Left lung (tissue), 10 donors: Measurements from ENCODE around the gene PRPF31. TPM values are rescaled to one million over a fixed set of nuclear protein-coding genes. Genes with fewer than 3 reads are reported as not detected.
A peak's percentile ranks its signal among the peaks of the same experiment; 100 is the strongest.

ENCODE experiments used
- ATAC-seq: fragments of 200-7000 bp; cut with Tn5 transposase; one replicate; pipeline ENCODE4 v1.9.1; 2020; ENCODE audit warnings: moderate library complexity
- DNase-seq, 4 donors: peaks; one replicate each; pipeline ENCODE4 v3.0.0-alpha.2; 2013 to 2020
- H3K27ac ChIP-seq, 2 donors: fragments of 200-600 bp; sonication (generic) in 1 of 2; one replicate each; pipeline versions ENCODE4 v1.5.0 to v1.8.0; 2020 to 2021
- H3K27me3 ChIP-seq, 2 donors: fragments of 200-600 bp; sonication (generic) in 1 of 2; one replicate each; pipeline versions ENCODE4 v1.5.0 to v1.8.0; 2020 to 2021
- H3K36me3 ChIP-seq, 2 donors: fragments of 200-600 bp; sonication (generic) in 1 of 2; one replicate each; pipeline versions ENCODE4 v1.5.0 to v1.8.0; 2020 to 2021
- H3K4me1 ChIP-seq, 2 donors: fragments of 200-600 bp; one replicate each; pipeline ENCODE4 v1.8.0; 2021
- H3K4me3 ChIP-seq, 2 donors: fragments of 200-600 bp; sonication (generic) in 1 of 2; one replicate each; pipeline versions ENCODE4 v1.5.0 to v1.8.0; 2020 to 2021; ENCODE audit warnings: mild to moderate bottlenecking in 1 of 2
- H3K9me3 ChIP-seq, 2 donors: fragments of 200-600 bp; sonication (generic) in 1 of 2; one replicate each; pipeline versions ENCODE4 v1.5.0 to v1.8.0; 2020 to 2021
- CTCF ChIP-seq, 2 donors: fragments of 200-600 bp; sonication (generic) in 1 of 2; IDR thresholded peaks; one replicate each; pipeline versions ENCODE4 v1.5.0 to v1.8.0; 2021; ENCODE audit warnings: antibody characterized with exemption in 2 of 2
- intact Hi-C, 2 donors: fragments of 100-400 bp; cut with DNase I; formaldehyde crosslinking; loops; one replicate each; pipeline versions ENCODE4 v1.11.2 to v1.14.2; 2022
- polyA plus RNA-seq, 6 donors: library from polyadenylated mRNA; unstranded; fragments of 120-200 nt; gene quantifications; one replicate each; pipeline ENCODE4 v1.2.1, GENCODE V29; 2013; ENCODE audit not compliant: insufficient read length in 6 of 6
- total RNA-seq, 2 donors: library from RNA; stranded (reverse); fragmentation: NEBNext Ultra II Directional; extraction: Animal tissue kit (Norgen Biotek cat#: 25700); gene quantifications; one replicate each; pipeline ENCODE4 v1.2.1, GENCODE V29; 2021
- donor health status: DM: no; HTN: yes; CAD: no.
- donor health status: DM: no; HTN: no; CAD: no.

Gene PRPF31
- total and polyA plus RNA-seq, 8 donors, result 46.8 to 65.3 (median 61.8) TPM

- ATAC-seq (no peak), DNase-seq (no peak)
- H3K36me3 ChIP-seq, result peaks cover 4 to 100% of the 10 kb centered on the region in 2 donors
- H3K27me3 ChIP-seq, result no peaks in the 10 kb centered on the region
- no peaks in the 10 kb centered on the region for H3K9me3 ChIP-seq
- TF ChIP-seq CTCF (IDR thresholded peaks at IDR 0.05), result no peak
- H3K4me1 ChIP-seq, result no peaks in the 10 kb centered on the region
- H3K27ac ChIP-seq, result no peak overlapping the region
- no peak overlapping the region for H3K4me3 ChIP-seq
- intact Hi-C loops, result no loop called here
Observed at GRCh38 chr19:54149021-54149812, 33.7 kb downstream of the PRPF31 start.

- no peaks in the 10 kb centered on the region for H3K9me3 ChIP-seq
- no peaks in the 10 kb centered on the region for H3K4me1 ChIP-seq
- DNase-seq (no peak), ATAC-seq (no peak)
- H3K36me3 ChIP-seq, result peaks cover 4 to 100% of the 10 kb centered on the region in 2 donors
- H3K4me3 ChIP-seq, result no peak overlapping the region
- H3K27ac ChIP-seq, result no peak overlapping the region
- H3K27me3 ChIP-seq, result no peaks in the 10 kb centered on the region
- TF ChIP-seq CTCF (IDR thresholded peaks at IDR 0.05), result no peak
- intact Hi-C loops, result no loop called here
Observed at GRCh38 chr19:54151362-54152035, 35.9 kb downstream of the PRPF31 start.

GRCh38 chr19:54152267-54152666 is 36.7 kb downstream of the PRPF31 start:
- no peak for TF ChIP-seq CTCF (IDR thresholded peaks at IDR 0.05)
- intact Hi-C loops, result no loop called here
- no peak overlapping the region for H3K4me3 ChIP-seq
- no peak for ATAC-seq
- H3K9me3 ChIP-seq, result no peaks in the 10 kb centered on the region
- H3K27ac ChIP-seq, result no peak overlapping the region
- no peaks in the 10 kb centered on the region for H3K27me3 ChIP-seq
- H3K36me3 ChIP-seq, result peaks cover 4 to 100% of the 10 kb centered on the region in 2 donors
- DNase-seq, result no peak
- H3K4me1 ChIP-seq, result peaks cover 0 to under 1% of the 10 kb centered on the region in 2 donors

- intact Hi-C loops, result no loop called here
- DNase-seq (no peak), ATAC-seq (no peak)
- peaks cover 4 to 100% of the 10 kb centered on the region in 2 donors for H3K36me3 ChIP-seq
- H3K27ac ChIP-seq, result peak overlapping the region in 1 of 2 donors; percentile 18
- peaks cover 2 to 7% of the 10 kb centered on the region in 2 donors for H3K4me1 ChIP-seq
- TF ChIP-seq CTCF (IDR thresholded peaks at IDR 0.05), result no peak
- H3K9me3 ChIP-seq, result no peaks in the 10 kb centered on the region
- H3K27me3 ChIP-seq, result no peaks in the 10 kb centered on the region
- H3K4me3 ChIP-seq, result no peak overlapping the region
Observed at GRCh38 chr19:54152878-54153524, 37.4 kb downstream of the PRPF31 start.
